Retina (tissue), 1 donor: Measurements from ENCODE around the gene MORN4.

Experiments
- DNase-seq: peaks from one replicate; pipeline ENCODE4 v3.0.0-alpha.2; 2016

Gene MORN4

GRCh38 chr10:97572214-97572989, 60.9 kb downstream of the MORN4 start, which contains the start of gene ANKRD2:
Gene ANKRD2 (plus strand): TSS chr10:97572779. CDS start chr10:97572789, 10 bp downstream.
- peak; percentile 59 for DNase-seq

GRCh38 chr10:97571622-97572021, 61.7 kb downstream of the MORN4 start:
- DNase-seq = no peak

GRCh38 chr10:97570789-97571471, 62.4 kb downstream of the MORN4 start:
- no peak for DNase-seq

GRCh38 chr10:97570146-97570788, 63.0 kb downstream of the MORN4 start:
- DNase-seq = no peak

- DNase-seq = no peak
Measured at GRCh38 chr10:97567891-97568290, 65.4 kb downstream of the MORN4 start.

- no peak for DNase-seq
Measured at GRCh38 chr10:97566336-97566996, 66.8 kb downstream of the MORN4 start.

GRCh38 chr10:97564776-97565175, 68.5 kb downstream of the MORN4 start:
- no peak for DNase-seq
